GM12878 (cell line): ENCODE measurements around the gene SDCCAG8. TPM values are rescaled to one million over a fixed set of nuclear protein-coding genes. Genes with fewer than 3 reads are reported as not detected.

Experiments
- ATAC-seq: fragments of 200-7000 bp; cut with Tn5 transposase; 3 replicates; pipeline ENCODE4 v1.9.1; 2020; ENCODE audit warnings: mild to moderate bottlenecking, moderate library complexity
- BruUV-seq: library from RNA; stranded (reverse); fragments of 400-500 nt; replicated peaks from 2 replicates; lab custom pipeline; 2021; lab: Mats Ljungman, UMichigan
- CTCF ChIA-PET: fragments of 300-600 bp; sonication (Branson Sonifier 250); formaldehyde crosslinking; extraction: SDS; loops from one replicate; lab custom pipeline; 2021; ENCODE audit warnings: inconsistent platforms; lab: Yijun Ruan, JAX
- POLR2A ChIA-PET: fragments of 350-600 bp; formaldehyde crosslinking; extraction: SDS; loops from one replicate; lab custom pipeline; 2021; ENCODE audit warnings: inconsistent platforms; lab: Charles Lee
- RAD21 ChIA-PET: fragments of 300-600 bp; sonication (Branson Sonifier 250); formaldehyde crosslinking; loops from one replicate; lab custom pipeline; 2023; ENCODE audit warnings: antibody characterized with exemption; ENCODE audit not compliant: unreplicated experiment; lab: Charles Lee
- SMC1A ChIA-PET: fragments of 300-600 bp; sonication (Branson Sonifier 250); formaldehyde crosslinking; loops from one replicate; lab custom pipeline; 2023; ENCODE audit not compliant: unreplicated experiment, uncharacterized antibody; lab: Charles Lee
- DNase-seq: peaks from one replicate; pipeline ENCODE4 v3.0.0-alpha.2; 2011; ENCODE audit warnings: low read depth, low spot score
- FAIRE-seq: peaks from 3 replicates; lab custom pipeline; 2011; peaks lifted over from hg19 to GRCh38; lab: Jason Lieb, UNC
- H2AFZ ChIP-seq: 2 replicates; pipeline ENCODE4 v1.6.0; 2011; ENCODE audit warnings: low read depth, low read length, control low read depth; ENCODE audit not compliant: control insufficient read depth
- H3K27ac ChIP-seq: 2 replicates; pipeline ENCODE4 v1.5.1; 2011; ENCODE audit warnings: control low read depth; ENCODE audit not compliant: control insufficient read depth, insufficient read depth
- H3K27me3 ChIP-seq, 2 experiments: replicated peaks in 1 of 2; 2 replicates each; pipeline versions ENCODE4 v1.6.0 to v1.6.1; 2011; ENCODE audit warnings: low read length in 1 of 2; ENCODE audit not compliant: control insufficient read depth in 2 of 2, insufficient read depth in 2 of 2
- H3K36me3 ChIP-seq, 2 experiments: 2 replicates each; pipeline ENCODE4 v1.5.1; 2011; ENCODE audit warnings: low read length in 1 of 2; ENCODE audit not compliant: control insufficient read depth in 2 of 2, insufficient read depth in 2 of 2
- H3K4me1 ChIP-seq: 2 replicates; pipeline ENCODE4 v1.6.1; 2011; ENCODE audit warnings: mild to moderate bottlenecking, low read length, moderate library complexity, mixed read lengths; ENCODE audit not compliant: control insufficient read depth, insufficient read depth
- H3K4me2 ChIP-seq: 2 replicates; pipeline ENCODE4 v1.6.0; 2011; ENCODE audit warnings: control low read depth; ENCODE audit not compliant: control insufficient read depth, insufficient read depth
- H3K4me3 ChIP-seq: fragments of 200-600 bp; sonication (generic); 2 replicates; pipeline ENCODE4 v1.5.1; 2016
- H3K79me2 ChIP-seq: 2 replicates; pipeline ENCODE4 v1.6.0; 2011; ENCODE audit warnings: low read length; ENCODE audit not compliant: control insufficient read depth, insufficient read depth
- H3K9ac ChIP-seq: 2 replicates; pipeline ENCODE4 v1.8.0; 2011; ENCODE audit warnings: low read length, control low read depth, mixed read lengths; ENCODE audit not compliant: control insufficient read depth, insufficient read depth
- H3K9me3 ChIP-seq: replicated peaks from 3 replicates; pipeline ENCODE4 v1.5.1; 2011; ENCODE audit warnings: mild to moderate bottlenecking, low read length; ENCODE audit not compliant: control insufficient read depth, insufficient read depth
- H4K20me1 ChIP-seq: 2 replicates; pipeline ENCODE4 v1.6.0; 2011; ENCODE audit not compliant: control insufficient read depth, insufficient read depth
- BRCA1 ChIP-seq: IDR thresholded peaks from 2 replicates; pipeline ENCODE4 v1.6.1; 2011; ENCODE audit warnings: low read depth, low read length, improper control_type of control experiment
- CUX1 ChIP-seq: IDR thresholded peaks from 2 replicates; pipeline ENCODE4 v1.6.1; 2012; ENCODE audit warnings: improper control_type of control experiment, low read depth, low read length; ENCODE audit not compliant: insufficient replicate concordance
- EP300 ChIP-seq, 2 experiments: fragments of 150-350 bp in 1 of 2; IDR thresholded peaks; 2 replicates each; pipeline ENCODE4 v1.6.1; 2011 to 2012; ENCODE audit warnings: low read depth in 2 of 2, low read length in 2 of 2, borderline replicate concordance in 1 of 2, improper control_type of control experiment in 1 of 2, inconsistent platforms in 1 of 2; ENCODE audit not compliant: control insufficient read depth in 1 of 2
- KAT2A ChIP-seq: conservative IDR thresholded peaks from 2 replicates; pipeline ENCODE4 v1.6.1; 2011; ENCODE audit warnings: low read depth, low read length; ENCODE audit not compliant: control insufficient read depth
- NR2C2 ChIP-seq: IDR thresholded peaks from 2 replicates; pipeline ENCODE4 v1.6.1; 2011; ENCODE audit warnings: borderline replicate concordance, low read depth; ENCODE audit not compliant: control insufficient read depth, insufficient read length
- POLR2AphosphoS2 ChIP-seq: IDR thresholded peaks from 2 replicates; pipeline ENCODE4 v1.6.1; 2011; ENCODE audit warnings: low read depth, mild to moderate bottlenecking, low read length, improper control_type of control experiment, moderate library complexity
- POLR2AphosphoS5 ChIP-seq: IDR thresholded peaks from 2 replicates; pipeline ENCODE4 v1.6.1; 2011; ENCODE audit warnings: mild to moderate bottlenecking, low read length, inconsistent platforms
- RB1 ChIP-seq: fragments of 450-650 bp; formaldehyde crosslinking; IDR thresholded peaks from 2 replicates; pipeline ENCODE4 v1.6.1; 2017; ENCODE audit warnings: mild to moderate bottlenecking, borderline replicate concordance
- RFX5 ChIP-seq: IDR thresholded peaks from 2 replicates; pipeline ENCODE4 v1.6.1; 2011; ENCODE audit warnings: low read depth, low read length, improper control_type of control experiment
- STAT3 ChIP-seq: IDR thresholded peaks from 2 replicates; pipeline ENCODE4 v1.6.1; 2011; ENCODE audit warnings: low read depth, low read length, improper control_type of control experiment
- YBX1 ChIP-seq: fragments of 450-650 bp; IDR thresholded peaks from 2 replicates; pipeline ENCODE4 v1.6.1; 2016; ENCODE audit warnings: antibody characterized with exemption
- ZBTB33 ChIP-seq: fragments of 450-650 bp; IDR thresholded peaks from 2 replicates; pipeline ENCODE4 v1.6.1; 2017; ENCODE audit warnings: mild to moderate bottlenecking
- ZNF24 ChIP-seq: fragments of 450-650 bp; IDR thresholded peaks from 2 replicates; pipeline ENCODE4 v1.6.1; 2017; ENCODE audit warnings: antibody characterized with exemption, mild to moderate bottlenecking
- WGBS: methylation state at CpG from one replicate; pipeline ENCODE4 v1.1.6; 2016; ENCODE audit warnings: low lambda C conversion rate; ENCODE audit not compliant: insufficient replicate concordance, insufficient coverage; ENCODE audit errors: missing lambda C conversion rate; 5-methylcytosine and 5-hydroxymethylcytosine counted together
- in situ Hi-C: fragments of 300-500 bp; cut with MboI; formaldehyde crosslinking; loops from 9 replicates; pipeline ENCODE4 v1.14.3; 2018; ENCODE audit warnings: mixed read lengths
- intact Hi-C: fragments of 100-400 bp; cut with micrococcal nuclease; formaldehyde crosslinking; loops from one replicate; pipeline ENCODE4 v1.14.2; 2022; ENCODE audit not compliant: unreplicated experiment
- polyA plus RNA-seq, 11 experiments: library from polyadenylated mRNA; depleted of rRNA in 4 of 11; unstranded in 6 of 11; stranded (reverse) in 5 of 11; fragments of >200 nt; fragmentation: Nextera tagmentation in 4 of 11; fragmentation: Illumina TruSeq in 1 of 11; extraction: Ambion mirVana in 4 of 11; extraction: Trizol in 1 of 11; gene quantifications; 1 replicate in 1 of 11; 2 replicates in 10 of 11; pipeline versions ENCODE4 v1.2.1 to v1.2.3, GENCODE V29; 2011 to 2016; ENCODE audit warnings: inconsistent platforms in 2 of 11, missing spikeins in 2 of 11, low read depth in 1 of 11
- total RNA-seq, 4 experiments: library from RNA; depleted of rRNA in 3 of 4; stranded (reverse); fragments of >200 nt in 3 of 4; fragmentation: Illumina TruSeq in 1 of 4; extraction: Trizol in 1 of 4; gene quantifications; 2 replicates each; pipeline versions ENCODE4 v1.2.1 to v1.2.3, GENCODE V29; 2013 to 2021

Gene SDCCAG8
- total and polyA plus RNA-seq, 10 of the 15 experiments (the other 5 are each of a cell fraction or from before 2014, with no cell fraction given), result 15.0 to 25.6 (median 20.6) TPM

GRCh38 chr1:243396876-243397275 is 141.0 kb downstream of the SDCCAG8 start:
- Histone ChIP-seq H3K4me1 (no peaks in the 10 kb centered on the region), H3K36me3 (no peaks in the 10 kb centered on the region), H3K4me2 (no peak overlapping the region), H3K27me3 (no peaks in the 10 kb centered on the region), H3K9ac (no peak overlapping the region), H3K9me3 (no peaks in the 10 kb centered on the region), H2AFZ (no peak overlapping the region), H3K79me2 (no peaks in the 10 kb centered on the region), H4K20me1 (no peaks in the 10 kb centered on the region), H3K4me3 (no peak overlapping the region), H3K27ac (no peak overlapping the region)
- DNase-seq (no peak), FAIRE-seq (no peak), ATAC-seq (no peak)
- ChIA-PET POLR2A (no interaction called here), CTCF (interaction anchor here (0.9 kb wide), 1 partner anchor 10 kb away, joined by 3 read pairs; no protein-coding TSS in a partner anchor), SMC1A (interaction anchor here (1.3 to 1.8 kb wide), 2 partner anchors 13 to 53 kb away, joined by 4 read pairs; no protein-coding TSS in a partner anchor), RAD21 (no interaction called here)
- intact Hi-C loops (no loop called here), in situ Hi-C loops (no loop called here)
- BruUV-seq, result no TSS peak
- 97% methylated on average over 5 of the region's 5 CpGs for WGBS
- TF ChIP-seq RFX5 (no peak), KAT2A (no peak), ZBTB33 (no peak), YBX1 (no peak), POLR2AphosphoS2 (no peak), ZNF24 (no peak), EP300 (IDR thresholded peaks at IDR 0.05; ENCODE audit: borderline replicate concordance in 1 of 2, control insufficient read depth in 1 of 2, low read depth in 2 of 2, low read length in 2 of 2) (no peak), POLR2AphosphoS5 (no peak), CUX1 (no peak), RB1 (no peak), BRCA1 (no peak), NR2C2 (no peak), STAT3 (no peak)
